Skin of body (tissue), 2 donors: Measurements from ENCODE around the gene THRA. TPM values are rescaled to one million over a fixed set of nuclear protein-coding genes. Genes with fewer than 3 reads are reported as not detected.

ENCODE experiments used
- DNase-seq: peaks from one replicate; lab custom pipeline; 2025; lab: John Stamatoyannopoulos, UW
- total RNA-seq: library from RNA; depleted of rRNA; stranded (reverse); fragments of >200 nt; gene quantifications from one replicate; pipeline ENCODE4 v1.2.3, GENCODE V29; 2014

Gene THRA
- total RNA-seq, 1 donor from 2014 or later, result 27.2 TPM

DNA sequence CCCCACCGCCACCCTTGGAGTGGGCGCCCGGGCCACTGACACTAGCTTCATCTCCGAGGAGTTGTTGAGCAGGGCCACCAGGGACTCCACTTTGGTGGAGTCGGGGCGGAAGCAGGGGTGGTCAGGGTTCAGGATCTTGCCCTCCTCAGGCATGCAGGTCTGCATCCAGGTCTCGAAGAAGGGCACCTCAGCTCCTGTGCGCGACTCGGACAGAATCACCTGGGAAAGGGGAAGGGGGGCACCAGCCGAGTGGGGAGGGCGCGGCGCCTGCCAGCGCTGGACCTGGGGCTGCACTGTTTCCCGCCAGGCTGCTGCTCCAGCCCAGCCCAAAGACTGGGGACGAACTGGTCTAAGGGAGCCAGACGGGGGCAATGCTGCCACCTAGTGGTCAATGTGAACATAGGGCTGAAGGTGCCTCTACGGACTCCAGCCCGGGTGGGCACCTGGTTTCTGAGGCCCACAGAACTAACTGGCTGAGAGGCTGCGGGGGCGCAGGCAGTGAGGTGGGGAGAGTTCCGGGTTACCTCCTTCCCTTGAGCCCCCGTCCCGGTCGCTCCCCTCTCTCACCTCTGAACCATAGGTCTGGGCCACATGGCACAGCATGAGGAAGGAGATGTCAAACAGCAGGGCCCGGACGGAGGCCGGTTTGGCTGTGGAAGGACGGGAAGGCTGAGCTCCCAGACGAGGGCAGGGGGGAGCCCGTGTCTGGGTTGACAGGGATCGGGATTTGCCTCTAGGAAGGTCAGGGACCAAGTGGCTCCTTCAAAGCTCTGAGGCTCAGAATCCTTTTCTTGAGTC is 35.8 kb upstream of the THRA start:
- peak; percentile 10 for DNase-seq

GRCh38 chr17:40027614-40028012 is 35.2 kb upstream of the THRA start:
- no peak for DNase-seq

GRCh38 chr17:40028595-40028994 is 34.2 kb upstream of the THRA start:
- no peak for DNase-seq

DNA sequence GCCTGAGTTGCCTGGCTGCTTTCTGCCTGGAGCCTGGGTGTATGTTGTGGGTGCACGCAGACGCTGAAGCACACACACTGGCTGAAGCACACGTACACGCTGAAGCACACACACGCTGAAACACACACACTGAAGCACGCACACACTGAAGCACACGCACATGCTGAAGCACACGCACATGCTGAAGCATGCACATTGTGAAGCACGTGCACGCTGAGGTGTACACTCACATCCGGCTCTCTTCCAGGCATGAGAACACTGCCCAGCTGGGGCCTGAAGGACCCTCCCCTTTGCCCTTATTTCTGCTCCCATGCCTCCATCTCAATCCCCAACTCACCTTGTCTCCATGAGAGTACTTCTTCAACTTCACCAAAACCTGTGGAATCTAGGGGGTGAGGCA is 31.1 kb upstream of the THRA start:
- DNase-seq, result no peak

GRCh38 chr17:40032322-40033320 is 30.1 kb upstream of the THRA start:
- DNase-seq, result no peak

DNA sequence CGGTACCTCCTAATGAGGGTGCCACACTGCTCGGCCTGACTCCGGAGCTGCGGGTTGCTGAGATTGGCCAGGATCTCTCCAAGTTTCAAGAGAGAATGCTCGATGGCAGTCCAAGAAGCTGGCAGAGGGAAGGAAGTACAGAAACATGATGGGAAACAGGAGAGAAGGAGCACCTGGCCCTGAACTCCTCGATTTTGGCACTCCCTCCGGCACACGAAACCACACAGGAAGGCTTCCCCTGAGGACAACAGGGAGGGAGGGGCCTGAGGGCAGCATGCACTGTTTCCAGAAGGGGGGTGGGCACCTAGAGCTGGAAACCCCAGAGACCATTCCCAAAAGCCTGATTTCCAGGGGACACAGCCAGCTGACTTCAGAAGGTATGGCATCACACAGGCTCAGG is 29.4 kb upstream of the THRA start:
- DNase-seq, result no peak

DNA sequence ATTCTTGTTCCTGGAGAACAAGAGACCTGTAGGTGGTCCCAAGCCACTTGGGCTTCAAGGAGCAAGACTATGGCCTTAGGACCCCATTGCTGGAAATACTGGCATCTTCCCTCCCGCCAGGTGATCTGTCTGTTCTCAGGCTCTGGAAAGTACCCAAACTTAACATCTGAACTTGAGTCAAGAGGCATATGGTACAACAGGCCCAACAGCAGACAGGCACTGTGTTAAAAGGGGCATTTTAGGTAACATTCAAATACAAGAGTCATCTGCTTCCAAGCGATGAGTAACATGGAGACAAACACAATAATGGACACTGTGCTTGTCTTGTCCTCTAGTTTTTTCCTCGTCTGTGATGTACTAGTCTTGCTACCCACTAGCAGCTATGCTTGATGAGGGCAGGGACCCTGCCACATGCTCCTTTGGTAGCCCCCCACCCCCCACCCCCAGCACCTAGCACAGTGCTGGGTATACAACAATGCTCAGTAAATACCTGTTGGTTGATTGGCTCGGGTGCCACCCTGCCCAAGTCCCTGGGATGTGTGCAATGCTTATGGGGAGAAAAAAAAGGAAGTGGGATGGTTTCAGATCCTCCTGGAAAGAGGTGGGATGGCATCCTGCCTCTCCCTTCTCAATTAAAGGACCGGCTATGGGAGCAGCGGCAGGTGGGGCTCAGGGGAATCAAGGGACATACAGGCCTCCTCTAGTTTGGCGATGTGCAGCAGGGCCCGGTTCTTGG is 28.2 kb upstream of the THRA start:
- DNase-seq, result no peak

- DNase-seq, result no peak
These were observed 27.6 kb upstream of the THRA start for GRCh38 chr17:40035162-40035559.

DNA sequence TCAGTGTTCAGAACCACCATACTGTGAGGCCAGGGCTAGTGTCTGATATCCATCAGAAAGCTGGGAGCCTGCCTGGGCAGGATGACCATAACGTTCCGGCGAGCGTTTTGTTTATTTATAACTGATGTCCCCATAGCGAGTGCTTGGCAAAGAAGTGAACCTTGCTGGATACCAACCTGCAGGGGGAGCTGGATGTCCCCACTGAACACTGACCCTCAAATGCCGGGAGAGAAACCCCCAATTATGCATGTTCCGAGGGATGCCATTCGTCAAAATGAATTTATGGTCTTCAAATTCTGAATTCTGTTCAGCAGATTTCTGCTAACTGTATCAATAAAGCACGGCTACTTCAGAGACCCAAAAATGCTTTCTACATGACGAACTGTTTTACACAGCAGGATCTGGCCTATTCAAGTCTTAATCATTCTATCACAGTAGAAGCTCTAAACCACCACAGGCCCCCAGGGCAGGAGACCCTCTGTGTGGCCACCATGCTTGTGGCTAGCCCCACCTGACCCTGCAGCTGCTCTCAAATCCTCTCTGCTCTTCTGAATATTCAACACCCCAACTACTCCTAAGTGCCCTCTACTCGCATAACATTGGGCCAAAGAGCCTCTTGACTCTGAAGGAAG is 23.8 kb upstream of the THRA start:
- peak; percentile 80 for DNase-seq

GRCh38 chr17:40041196-40041595 is 21.6 kb upstream of the THRA start:
- no peak for DNase-seq

GRCh38 chr17:40056379-40057015 is 6.3 kb upstream of the THRA start:
- DNase-seq, result no peak

DNA sequence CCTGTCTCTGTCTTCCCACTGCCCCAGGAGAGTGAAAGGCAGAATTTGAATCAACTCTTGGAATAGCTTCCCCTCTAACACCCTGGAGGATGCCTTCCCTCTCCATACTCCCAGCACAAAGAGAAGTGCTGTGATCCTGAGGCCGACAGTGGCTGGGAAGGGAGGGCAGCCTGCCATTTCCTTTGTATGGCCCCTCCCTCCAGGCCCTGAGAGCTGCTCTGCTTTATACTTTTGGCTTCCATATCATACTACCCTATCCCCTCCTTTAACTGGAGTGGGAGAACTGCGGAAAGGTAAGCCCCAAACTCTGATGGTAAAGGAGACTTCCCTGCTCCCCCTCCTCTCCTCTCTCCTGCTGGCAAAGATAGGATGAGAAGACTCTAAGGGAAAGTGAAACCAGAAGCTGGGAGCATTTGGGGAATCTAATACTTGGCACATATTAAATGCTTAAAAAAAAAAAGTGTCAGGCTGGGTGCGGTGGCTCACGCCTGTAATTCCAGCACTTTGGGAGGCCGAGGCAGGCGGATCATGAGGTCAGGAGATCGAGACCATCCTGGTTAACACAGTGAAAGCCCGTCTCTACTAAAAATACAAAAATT is 4.5 kb upstream of the THRA start:
- no peak for DNase-seq

DNA sequence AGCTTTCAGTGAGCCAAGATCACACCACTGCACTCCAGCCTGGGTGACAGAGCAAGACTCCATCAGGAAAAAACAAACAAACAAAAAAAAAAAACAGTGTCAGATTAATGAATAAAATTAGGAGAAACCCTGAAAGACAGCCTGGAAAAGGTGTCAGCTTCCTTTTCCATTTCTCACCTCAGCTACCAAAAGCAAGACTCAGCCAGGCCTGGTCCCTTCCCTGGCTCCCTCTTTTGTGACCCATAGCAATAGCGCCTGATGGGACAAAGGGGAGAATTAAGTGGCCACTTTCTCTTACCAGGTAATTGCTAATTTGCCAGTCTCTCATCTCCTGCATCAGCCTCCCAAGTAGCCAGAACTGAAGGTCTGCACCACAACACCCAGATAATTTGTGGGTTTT is 3.9 kb upstream of the THRA start:
- DNase-seq, result no peak

- no peak for DNase-seq
These were observed 2.9 kb upstream of the THRA start for GRCh38 chr17:40059729-40060475.

GRCh38 chr17:40060887-40061608 is 1.7 kb upstream of the THRA start:
- no peak for DNase-seq

DNA sequence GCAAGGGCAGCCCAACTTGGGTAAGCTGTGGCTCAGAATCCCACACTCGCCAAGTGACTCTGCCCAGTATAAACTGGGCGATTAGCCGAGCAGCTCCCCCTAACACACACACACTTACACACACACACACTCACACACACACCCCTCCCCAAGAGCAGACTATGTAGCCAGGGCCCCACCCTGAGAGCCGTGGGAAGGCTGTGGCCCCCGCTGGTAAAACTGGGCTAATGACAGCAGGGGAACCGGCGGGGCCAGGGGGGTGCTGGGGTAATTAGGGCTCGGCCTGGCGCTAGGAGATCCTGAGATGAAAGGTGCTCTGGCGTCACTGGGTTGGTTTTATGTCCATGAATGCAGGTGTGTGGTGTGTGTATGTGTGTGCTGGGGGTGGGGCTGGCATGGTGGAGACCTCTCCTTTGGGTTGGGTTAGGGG is 1.1 kb upstream of the THRA start:
- no peak for DNase-seq

- peak; percentile 22 for DNase-seq
These were observed 514 bp downstream of the THRA start for GRCh38 chr17:40063187-40063771.

DNA sequence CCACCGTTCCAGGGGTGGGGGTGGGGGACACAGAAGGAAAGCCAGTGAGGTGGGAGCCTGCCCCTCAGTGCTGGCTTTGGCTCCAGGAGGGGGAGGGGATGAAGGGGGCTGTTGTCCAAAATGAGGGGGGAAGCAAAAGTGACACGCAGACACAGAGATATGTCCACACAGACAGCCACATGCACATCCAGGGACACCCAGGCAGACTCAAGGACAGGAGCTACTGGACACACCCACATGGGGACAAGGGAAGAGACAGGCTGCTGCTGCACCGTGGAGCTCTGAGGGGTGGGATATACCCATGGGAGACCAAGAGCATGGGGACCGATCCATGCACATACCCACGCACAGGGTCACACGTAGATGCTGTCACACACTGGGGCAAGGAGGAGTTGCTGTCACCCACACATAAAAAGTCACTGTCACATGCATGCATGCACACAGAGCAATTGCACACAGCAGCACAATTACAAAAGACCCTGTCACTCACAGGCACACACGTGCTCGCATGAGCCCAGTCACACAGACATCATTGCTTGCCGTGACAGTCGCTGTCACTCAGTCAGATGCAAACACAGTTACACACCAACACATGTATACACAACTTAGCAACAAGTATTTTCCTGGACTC is 1.3 kb downstream of the THRA start:
- DNase-seq, result peak; percentile 18
